Hippocampal formation (tissue), 2 donors: ENCODE data around the gene CASK.

Source experiments
- DNase-seq, 2 donors: peaks; one replicate each; lab custom pipeline; 2025; lab: John Stamatoyannopoulos, UW

The CASK gene

GRCh38 chrX:41561045-41561444, 362.3 kb downstream of the CASK start:
- DNase-seq, result no peak

DNA sequence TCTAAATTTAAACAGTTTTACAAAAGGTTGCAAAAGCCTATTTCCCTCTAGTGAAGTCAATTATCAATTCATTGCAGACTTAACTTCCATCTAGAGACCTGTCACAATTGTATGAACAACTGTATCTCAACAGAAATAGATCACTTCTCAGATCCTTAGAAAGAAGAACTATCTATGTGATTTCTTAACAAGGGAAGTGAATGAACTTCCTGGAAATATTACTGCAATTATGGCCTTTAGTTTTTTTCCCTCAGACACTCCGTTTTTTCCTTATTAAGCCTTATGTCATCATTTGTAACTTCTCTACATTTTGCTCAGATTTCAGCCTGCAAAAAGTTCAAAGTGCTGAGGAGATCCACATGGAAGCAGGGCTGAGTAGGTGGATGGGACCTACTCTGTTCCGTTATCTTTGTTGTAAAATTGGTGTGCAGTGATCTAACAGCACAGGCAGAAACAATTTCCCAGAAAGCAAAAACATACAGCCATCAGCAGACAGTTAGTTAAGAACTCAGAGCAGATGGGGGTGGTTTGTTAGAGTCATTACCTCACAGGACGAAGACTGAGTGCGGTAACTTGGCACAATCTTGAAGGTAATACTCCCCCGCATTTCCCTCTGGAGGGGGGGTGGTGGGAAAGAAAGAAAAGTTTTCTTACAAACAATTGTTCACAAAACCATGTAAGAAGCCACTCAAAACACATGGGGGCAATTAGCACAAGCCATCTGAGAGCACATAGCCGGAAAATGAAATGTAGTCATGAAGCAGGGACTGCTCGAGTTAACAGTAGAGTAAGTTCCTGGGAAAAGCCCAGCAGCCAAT, 363.9 kb downstream of the CASK start:
- DNase-seq, result no peak

GRCh38 chrX:41558531-41558930, 364.8 kb downstream of the CASK start:
- peak in 1 of 2 donors; percentile 10 for DNase-seq

DNA sequence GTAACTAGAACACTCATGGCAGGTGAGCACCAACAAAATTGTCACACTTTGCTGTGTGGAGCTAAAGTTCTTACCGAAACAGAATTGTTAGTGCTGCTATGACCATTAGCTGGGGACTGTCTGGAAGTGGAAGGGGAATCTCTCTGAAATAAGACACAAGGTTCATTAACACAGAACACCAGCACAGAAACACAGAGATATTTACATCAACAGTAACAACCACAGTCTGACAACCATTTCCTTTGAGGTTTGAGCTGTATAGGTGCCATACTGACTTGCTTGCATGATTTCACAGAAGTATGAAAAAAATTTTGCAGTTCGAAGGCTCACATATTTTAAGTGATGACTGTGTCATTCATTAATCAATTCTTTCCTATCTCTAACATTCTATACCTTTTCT, 366.4 kb downstream of the CASK start:
- DNase-seq, result no peak

GRCh38 chrX:41553688-41554087, 369.7 kb downstream of the CASK start:
- DNase-seq, result no peak

DNA sequence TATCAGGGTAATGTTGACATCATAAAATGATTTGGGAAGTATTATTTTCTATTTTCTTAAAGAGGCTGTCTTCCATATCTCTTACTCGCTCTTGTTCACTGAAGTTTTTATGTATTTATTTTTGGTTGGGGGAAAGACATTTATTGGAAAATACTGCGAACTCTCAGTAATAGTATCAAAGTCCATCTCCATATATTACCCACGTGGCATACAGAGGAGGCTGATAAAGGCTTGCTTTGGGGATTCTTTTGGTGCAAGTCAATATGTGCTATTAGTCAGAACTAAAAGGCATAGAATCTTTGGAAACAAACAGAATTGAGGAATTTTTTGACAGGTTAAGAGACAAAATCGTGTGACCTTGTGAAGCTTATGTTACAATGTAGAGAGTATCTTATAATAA, 374.9 kb downstream of the CASK start:
- DNase-seq, result no peak

- DNase-seq, result no peak
Measured at GRCh38 chrX:41543668-41544067, 379.7 kb downstream of the CASK start.

GRCh38 chrX:41543025-41543424, 380.3 kb downstream of the CASK start:
- no peak for DNase-seq

DNA sequence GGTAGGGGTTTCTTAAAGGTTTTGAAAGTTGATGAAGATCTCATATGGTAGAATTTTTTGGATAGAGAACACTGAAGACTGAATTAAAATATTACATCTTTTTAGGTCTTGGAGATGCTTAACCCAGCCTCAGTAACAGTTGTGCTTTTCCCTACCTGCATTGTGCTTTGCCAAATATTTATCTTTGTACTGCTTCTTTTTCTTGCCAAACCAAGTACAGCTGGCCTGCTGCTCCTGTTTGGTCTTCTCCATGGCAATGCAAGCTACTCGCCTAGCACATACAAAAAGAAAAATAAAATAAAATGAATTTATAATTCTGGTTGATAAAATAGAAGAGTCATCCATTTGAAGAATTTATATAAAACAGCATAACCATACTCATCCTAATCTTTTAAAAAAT, 380.8 kb downstream of the CASK start:
- no peak for DNase-seq

GRCh38 chrX:41542135-41542534, 381.2 kb downstream of the CASK start:
- no peak for DNase-seq

GRCh38 chrX:41541386-41541785, 382.0 kb downstream of the CASK start:
- DNase-seq, result no peak

DNA sequence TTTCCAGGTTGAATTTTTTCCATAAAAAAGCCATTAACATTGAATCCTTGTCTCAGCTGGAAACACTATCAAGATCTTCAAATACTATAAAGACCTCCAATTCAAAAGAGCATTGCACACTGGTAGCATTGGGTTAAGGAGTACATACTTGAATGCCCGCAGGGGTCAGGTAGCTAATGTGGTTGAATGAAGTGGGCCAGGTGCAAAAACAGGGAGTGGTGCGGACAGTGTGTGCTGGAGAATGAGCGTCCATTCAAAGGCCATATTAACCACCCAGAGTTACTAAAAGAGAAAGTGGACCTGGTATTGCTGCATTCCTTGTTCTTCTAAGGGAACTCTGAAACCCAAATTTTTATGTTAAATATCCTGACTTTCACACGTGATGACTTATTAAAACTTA, 384.6 kb downstream of the CASK start:
- DNase-seq, result no peak

DNA sequence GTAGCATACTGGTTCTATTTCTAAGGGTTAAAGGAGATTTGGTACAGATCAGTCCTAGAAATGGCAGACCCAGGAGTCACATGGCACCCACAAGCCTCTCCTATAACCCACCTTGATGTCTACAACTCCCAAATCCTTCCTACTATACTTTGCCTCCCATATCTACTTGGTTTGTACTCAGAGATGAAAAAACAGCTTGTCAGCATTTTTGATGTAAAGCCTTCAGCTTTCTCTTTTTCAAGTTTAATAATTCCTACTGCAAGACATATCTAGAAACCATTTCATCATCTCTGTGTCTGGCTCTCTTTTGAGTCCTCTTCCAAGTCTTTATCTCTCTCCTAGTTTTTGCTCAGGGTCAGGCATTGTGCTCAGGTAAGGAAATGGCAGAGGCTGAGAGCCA, 393.3 kb downstream of the CASK start:
- no peak for DNase-seq

DNA sequence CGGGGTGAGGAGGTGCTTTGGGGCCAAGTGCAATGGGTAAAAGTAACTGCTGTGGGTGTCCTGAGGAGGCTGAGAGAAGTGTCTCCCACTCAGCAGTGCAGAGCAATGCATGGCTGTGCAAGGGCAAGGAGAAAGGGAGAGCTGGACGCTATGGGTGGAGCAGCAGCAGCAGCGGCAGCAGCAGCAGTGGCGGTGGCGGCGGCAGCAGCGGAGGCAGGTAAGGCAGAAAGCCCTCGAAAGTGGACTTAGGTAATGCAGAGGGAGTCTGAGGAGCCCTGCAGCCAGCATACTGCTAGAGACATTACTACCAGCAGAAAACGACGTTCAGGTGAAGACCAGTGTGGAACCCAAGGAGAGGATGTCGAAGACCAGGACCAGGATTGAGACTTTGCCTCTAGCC, 394.1 kb downstream of the CASK start:
- DNase-seq, result no peak

DNA sequence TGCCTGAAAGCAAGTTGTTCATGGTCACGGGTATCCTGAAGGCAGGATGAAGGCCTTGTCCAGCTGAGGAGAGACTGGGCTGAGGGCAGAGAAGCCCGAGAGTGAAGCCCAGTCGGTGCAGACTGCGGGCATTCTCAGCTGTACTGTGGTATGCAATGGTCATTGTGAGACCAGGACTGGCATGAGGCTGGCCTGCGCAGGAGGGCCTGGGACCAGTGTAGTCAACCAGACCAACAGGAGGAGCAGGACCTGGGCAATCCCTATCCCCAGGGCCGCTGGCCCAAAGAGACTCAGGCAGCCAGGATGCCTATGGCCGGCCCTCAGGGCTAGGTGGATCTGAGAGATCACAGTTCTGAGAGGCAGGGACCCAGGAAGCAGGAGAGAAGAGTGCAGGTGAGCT, 394.6 kb downstream of the CASK start:
- no peak for DNase-seq

GRCh38 chrX:41526925-41527324, 396.4 kb downstream of the CASK start:
- no peak for DNase-seq

GRCh38 chrX:41526271-41526670, 397.1 kb downstream of the CASK start:
- no peak for DNase-seq

GRCh38 chrX:41522671-41523070, 400.7 kb downstream of the CASK start:
- peak in 1 of 2 donors; percentile 55 for DNase-seq

GRCh38 chrX:41522081-41522480, 401.3 kb downstream of the CASK start:
- peak in 1 of 2 donors; percentile 9 for DNase-seq

GRCh38 chrX:41519468-41519867, 403.9 kb downstream of the CASK start:
- no peak for DNase-seq

DNA sequence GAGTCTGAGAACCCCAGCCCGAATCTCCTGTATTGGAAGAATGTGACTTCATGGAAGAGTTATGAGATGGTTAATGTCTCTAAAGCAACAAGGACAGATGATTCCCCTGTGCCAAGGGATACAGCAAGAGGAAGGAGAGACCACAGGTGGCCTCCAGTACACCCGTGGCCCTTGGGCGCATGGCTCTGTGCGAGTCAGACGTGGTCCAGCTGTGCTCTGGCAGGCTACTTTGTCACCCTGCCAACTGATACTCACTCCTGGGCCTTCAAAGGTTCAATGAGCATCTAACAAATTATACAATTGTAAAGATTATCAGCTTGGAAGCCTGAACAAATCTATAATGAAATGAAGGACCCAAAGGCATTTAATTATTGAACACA, 404.5 kb downstream of the CASK start:
- no peak for DNase-seq

GRCh38 chrX:41518127-41518840, 405.1 kb downstream of the CASK start:
- no peak for DNase-seq

DNA sequence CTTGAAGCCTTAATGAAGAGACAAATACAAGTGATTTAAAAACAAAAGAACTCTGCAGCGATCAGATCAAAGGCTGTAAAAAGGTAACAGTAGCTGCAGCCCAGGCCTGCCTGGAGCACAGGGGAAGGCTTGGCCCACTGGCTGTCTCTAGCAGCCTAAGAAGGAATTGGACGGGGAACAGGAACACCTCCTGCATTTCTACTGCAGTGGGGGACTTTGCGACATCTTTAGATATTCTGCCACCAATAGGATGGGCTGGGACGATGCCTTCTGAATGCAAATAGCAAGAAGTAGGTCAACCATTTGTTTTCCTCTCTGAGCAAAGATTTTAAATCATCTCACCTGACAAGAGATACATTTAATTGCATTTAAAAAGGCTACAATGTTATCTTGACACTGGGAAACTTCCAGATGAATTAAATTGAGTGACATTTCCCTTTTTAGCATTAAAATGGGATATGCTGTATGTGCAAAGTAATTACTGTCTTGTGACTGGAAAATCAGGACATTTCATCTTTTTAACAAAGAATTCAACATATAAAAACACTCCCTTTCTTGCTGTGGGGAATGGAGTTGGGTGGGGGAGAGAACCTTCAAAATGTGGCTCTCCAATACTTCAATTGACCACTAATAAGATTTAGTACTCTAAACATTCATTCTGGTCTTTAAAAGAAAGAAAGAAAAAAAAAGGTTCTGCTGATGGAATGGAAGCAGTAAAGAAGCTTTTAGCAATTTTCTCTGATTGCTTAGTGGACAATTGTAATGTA, 406.2 kb downstream of the CASK start:
- peak in 1 of 2 donors; percentile 31 for DNase-seq
